Activated naive CD4-positive, alpha-beta T cell treated with anti-CD3 and anti-CD28 coated beads, Interleukin-2, amount 10 ng/mL, durations not matched to agents 7 days and 5 days (primary cell): ENCODE results near the gene PLEKHM1.
A peak's percentile ranks its signal among the peaks of the same experiment; 100 is the strongest.
"Not testable (repeated sequence)": the region's sequence is repeated elsewhere in the genome, so short reads cannot be mapped to it uniquely, and the experiment has no call there.

Experiments used
- CTCF ChIA-PET: fragments of 350-600 bp; sonication (Branson Sonifier 250); formaldehyde crosslinking; loops from one replicate; lab custom pipeline; 2021; ENCODE audit warnings: antibody characterized with exemption; lab: Charles Lee
- DNase-seq: peaks from one replicate; pipeline ENCODE4 v3.0.0-alpha.2; 2020
- H3K27ac Mint-ChIP-seq: one replicate; pipeline ENCODE4 v1.8.0; 2021; ENCODE audit warnings: mild to moderate bottlenecking, moderate library complexity, mixed read lengths
- H3K27me3 Mint-ChIP-seq: one replicate; pipeline ENCODE4 v1.8.0; 2021; ENCODE audit warnings: mild to moderate bottlenecking, mixed read lengths
- H3K36me3 Mint-ChIP-seq: one replicate; pipeline ENCODE4 v1.8.0; 2021; ENCODE audit warnings: mixed read lengths
- H3K4me1 Mint-ChIP-seq: one replicate; pipeline ENCODE4 v1.8.0; 2021; ENCODE audit warnings: mixed read lengths
- H3K4me3 Mint-ChIP-seq: one replicate; pipeline ENCODE4 v1.8.0; 2021; ENCODE audit warnings: mild to moderate bottlenecking, moderate library complexity, mixed read lengths
- H3K9me3 Mint-ChIP-seq: one replicate; pipeline ENCODE4 v1.8.0; 2021; ENCODE audit warnings: mixed read lengths

The PLEKHM1 gene

DNA sequence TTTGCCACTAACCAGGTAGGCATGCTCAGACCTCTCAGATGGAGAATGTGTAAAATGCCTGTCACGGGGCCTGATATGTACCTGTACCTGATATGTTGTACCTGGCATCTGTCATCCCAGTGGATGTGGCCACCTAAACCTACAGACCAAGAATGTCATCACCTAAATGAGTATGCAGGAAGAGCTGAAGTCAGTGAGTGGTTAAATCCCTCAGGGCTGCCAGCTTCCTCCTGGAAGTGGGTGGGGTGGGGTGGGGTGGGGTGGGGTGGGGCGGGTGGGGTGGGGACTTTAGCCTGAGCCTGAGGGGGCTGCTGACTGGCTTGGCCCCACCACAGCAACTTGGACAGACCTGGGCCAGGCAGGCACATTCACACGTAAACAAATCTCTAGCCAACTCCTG lies 7.3 kb downstream of the PLEKHM1 start:
- H3K27me3 Mint-ChIP-seq, H3K27ac Mint-ChIP-seq, CTCF ChIA-PET, DNase-seq, H3K36me3 Mint-ChIP-seq, H3K9me3 Mint-ChIP-seq, H3K4me3 Mint-ChIP-seq: not testable (repeated sequence)
- H3K4me1 Mint-ChIP-seq: peaks cover 20% of the 10 kb centered on the region

DNA sequence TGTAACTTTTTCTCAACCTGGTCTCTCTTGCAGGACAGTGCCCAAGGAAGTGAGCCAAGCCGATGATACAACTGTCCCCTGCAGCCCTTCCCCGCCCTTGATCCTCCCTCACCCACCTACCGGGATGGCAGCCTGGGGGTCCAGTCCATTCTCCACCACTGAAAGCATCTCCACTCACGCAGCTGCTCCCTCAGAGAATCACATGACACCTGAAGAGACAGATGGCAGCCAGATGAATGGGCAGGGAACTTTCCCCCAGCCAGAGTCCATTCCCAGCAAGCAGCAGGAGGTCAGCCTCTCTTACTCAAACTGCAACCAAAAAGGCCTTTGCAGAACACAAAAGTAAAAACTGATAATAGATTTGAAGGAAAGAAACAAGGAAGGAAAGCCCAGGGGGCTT lies 8.2 kb downstream of the PLEKHM1 start:
- H3K9me3 Mint-ChIP-seq, CTCF ChIA-PET, DNase-seq, H3K36me3 Mint-ChIP-seq, H3K27me3 Mint-ChIP-seq, H3K4me3 Mint-ChIP-seq, H3K27ac Mint-ChIP-seq: not testable (repeated sequence)
- peaks cover 15% of the 10 kb centered on the region for H3K4me1 Mint-ChIP-seq

- H3K4me1 Mint-ChIP-seq, DNase-seq, CTCF ChIA-PET, H3K4me3 Mint-ChIP-seq, H3K27me3 Mint-ChIP-seq, H3K9me3 Mint-ChIP-seq, H3K27ac Mint-ChIP-seq: not testable (repeated sequence)
- peaks cover 25% of the 10 kb centered on the region for H3K36me3 Mint-ChIP-seq
These were observed 15.1 kb downstream of the PLEKHM1 start for GRCh38 chr17:45475436-45475835.

- H3K27ac Mint-ChIP-seq, H3K4me1 Mint-ChIP-seq, H3K4me3 Mint-ChIP-seq, DNase-seq, H3K27me3 Mint-ChIP-seq, H3K9me3 Mint-ChIP-seq, CTCF ChIA-PET: not testable (repeated sequence)
- H3K36me3 Mint-ChIP-seq: peaks cover 21% of the 10 kb centered on the region
These were observed 18.3 kb downstream of the PLEKHM1 start for GRCh38 chr17:45472249-45472648.

- H3K27me3 Mint-ChIP-seq, H3K27ac Mint-ChIP-seq, H3K4me3 Mint-ChIP-seq, H3K4me1 Mint-ChIP-seq, H3K9me3 Mint-ChIP-seq, CTCF ChIA-PET, DNase-seq: not testable (repeated sequence)
- H3K36me3 Mint-ChIP-seq: peaks cover 16% of the 10 kb centered on the region
These were observed 21.3 kb downstream of the PLEKHM1 start for GRCh38 chr17:45469204-45469563.

- H3K9me3 Mint-ChIP-seq, H3K4me1 Mint-ChIP-seq, H3K27me3 Mint-ChIP-seq, DNase-seq, CTCF ChIA-PET, H3K27ac Mint-ChIP-seq, H3K4me3 Mint-ChIP-seq: not testable (repeated sequence)
- H3K36me3 Mint-ChIP-seq: peaks cover 15% of the 10 kb centered on the region
These were observed 22.0 kb downstream of the PLEKHM1 start for GRCh38 chr17:45468293-45469203.

GRCh38 chr17:45461524-45462327 lies 28.8 kb downstream of the PLEKHM1 start:
- DNase-seq: peak; percentile 58
- Mint-ChIP-seq H3K4me1 (peaks cover 12% of the 10 kb centered on the region), H3K36me3 (peaks cover 21% of the 10 kb centered on the region), H3K27ac (peak overlapping the region; percentile 86)
- CTCF ChIA-PET, H3K9me3 Mint-ChIP-seq, H3K4me3 Mint-ChIP-seq, H3K27me3 Mint-ChIP-seq: not testable (repeated sequence)

- H3K4me1 Mint-ChIP-seq: peaks cover 12% of the 10 kb centered on the region
- H3K27me3 Mint-ChIP-seq, CTCF ChIA-PET, H3K9me3 Mint-ChIP-seq, H3K27ac Mint-ChIP-seq, H3K4me3 Mint-ChIP-seq, DNase-seq: not testable (repeated sequence)
- peaks cover 26% of the 10 kb centered on the region for H3K36me3 Mint-ChIP-seq
These were observed 30.1 kb downstream of the PLEKHM1 start for GRCh38 chr17:45460422-45460821.

GRCh38 chr17:45454341-45454740 lies 36.2 kb downstream of the PLEKHM1 start:
- H3K9me3 Mint-ChIP-seq, H3K4me1 Mint-ChIP-seq, DNase-seq, CTCF ChIA-PET, H3K4me3 Mint-ChIP-seq, H3K27me3 Mint-ChIP-seq, H3K27ac Mint-ChIP-seq: not testable (repeated sequence)
- H3K36me3 Mint-ChIP-seq: peaks cover 28% of the 10 kb centered on the region

DNA sequence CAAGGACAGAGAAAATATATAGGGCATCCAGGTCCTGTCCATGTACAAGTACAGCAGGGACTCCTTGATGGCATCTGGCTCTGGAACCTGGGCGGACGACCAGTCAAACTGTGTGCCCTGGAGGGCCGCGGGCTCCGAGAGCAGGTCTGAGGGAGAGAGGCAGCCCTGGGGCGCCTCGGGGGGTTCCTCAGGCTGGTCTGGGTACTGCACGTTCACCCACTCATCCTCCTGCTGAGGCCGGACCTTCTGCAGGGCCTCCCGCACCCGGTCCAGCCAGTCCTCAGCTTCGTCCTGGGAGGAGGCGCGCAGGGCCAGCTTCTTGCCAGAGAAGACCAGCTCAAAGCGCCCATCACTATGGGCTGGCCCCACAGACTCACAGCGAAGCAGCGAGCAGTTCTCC lies 36.8 kb downstream of the PLEKHM1 start:
- H3K27ac Mint-ChIP-seq, H3K4me3 Mint-ChIP-seq, CTCF ChIA-PET, H3K4me1 Mint-ChIP-seq, DNase-seq, H3K27me3 Mint-ChIP-seq, H3K9me3 Mint-ChIP-seq: not testable (repeated sequence)
- H3K36me3 Mint-ChIP-seq: peaks cover 26% of the 10 kb centered on the region

- DNase-seq, H3K4me3 Mint-ChIP-seq, CTCF ChIA-PET, H3K27ac Mint-ChIP-seq, H3K9me3 Mint-ChIP-seq, H3K27me3 Mint-ChIP-seq, H3K4me1 Mint-ChIP-seq: not testable (repeated sequence)
- peaks cover 29% of the 10 kb centered on the region for H3K36me3 Mint-ChIP-seq
These were observed 37.3 kb downstream of the PLEKHM1 start for GRCh38 chr17:45453225-45453534.

- H3K4me3 Mint-ChIP-seq, H3K27me3 Mint-ChIP-seq, CTCF ChIA-PET, H3K27ac Mint-ChIP-seq, H3K9me3 Mint-ChIP-seq, DNase-seq, H3K4me1 Mint-ChIP-seq: not testable (repeated sequence)
- peaks cover 31% of the 10 kb centered on the region for H3K36me3 Mint-ChIP-seq
These were observed 37.9 kb downstream of the PLEKHM1 start for GRCh38 chr17:45452329-45453224.

DNA sequence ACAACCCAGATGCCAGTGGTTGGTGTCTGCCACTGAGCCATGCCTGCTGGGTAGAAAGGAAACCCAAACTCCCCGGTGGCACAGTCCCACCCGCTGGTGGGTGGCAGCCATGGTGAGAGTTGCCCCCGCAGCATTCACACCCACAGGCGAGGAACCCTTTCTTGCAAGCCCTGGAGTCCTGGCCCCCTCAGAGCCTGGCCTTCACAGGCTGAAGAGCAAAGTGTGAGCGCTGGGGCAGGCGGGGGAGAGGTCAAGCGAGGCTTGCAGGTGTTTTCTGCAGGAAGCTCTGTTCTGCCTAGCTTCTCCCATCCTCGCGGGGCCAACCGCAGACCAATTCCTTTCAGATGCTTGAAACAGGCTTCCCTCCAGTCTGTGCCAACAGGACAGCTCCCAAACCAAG lies 38.9 kb downstream of the PLEKHM1 start:
- H3K27ac Mint-ChIP-seq, DNase-seq, H3K27me3 Mint-ChIP-seq, H3K9me3 Mint-ChIP-seq, H3K4me3 Mint-ChIP-seq, CTCF ChIA-PET, H3K4me1 Mint-ChIP-seq: not testable (repeated sequence)
- H3K36me3 Mint-ChIP-seq: peaks cover 33% of the 10 kb centered on the region

GRCh38 chr17:45451131-45451530 lies 39.4 kb downstream of the PLEKHM1 start:
- Mint-ChIP-seq H3K27ac (no peak overlapping the region), H3K27me3 (no peaks in the 10 kb centered on the region), H3K9me3 (no peaks in the 10 kb centered on the region), H3K4me3 (no peak overlapping the region), H3K36me3 (peaks cover 31% of the 10 kb centered on the region), H3K4me1 (peaks cover 15% of the 10 kb centered on the region)
- DNase-seq: no peak
- CTCF ChIA-PET: no interaction called here
